Osteoblast (primary cell): ENCODE measurements around the gene CLTCL1. TPM values are rescaled to one million over a fixed set of nuclear protein-coding genes. Genes with fewer than 3 reads are reported as not detected.

Source experiments
- DNase-seq: peaks from one replicate; pipeline ENCODE4 v3.0.0; 2011; ENCODE audit warnings: low spot score, mixed read lengths; ENCODE audit not compliant: insufficient read length; ENCODE audit errors: missing footprints
- H2AFZ ChIP-seq: 2 replicates; pipeline ENCODE4 v1.6.0; 2011; ENCODE audit warnings: mild to moderate bottlenecking, low read length
- H3K27ac ChIP-seq: 2 replicates; pipeline ENCODE4 v1.5.1; 2011; ENCODE audit warnings: mild to moderate bottlenecking, low read depth, low read length, moderate library complexity
- H3K27me3 ChIP-seq: 2 replicates; pipeline ENCODE4 v1.6.0; 2012; ENCODE audit warnings: mild to moderate bottlenecking, control low read depth, inconsistent platforms, low read length, moderate library complexity; ENCODE audit not compliant: insufficient read depth
- H3K36me3 ChIP-seq: 2 replicates; pipeline ENCODE4 v1.5.1; 2011; ENCODE audit warnings: mild to moderate bottlenecking, low read length, control low read depth, moderate library complexity; ENCODE audit not compliant: insufficient read depth
- H3K4me1 ChIP-seq: 2 replicates; pipeline ENCODE4 v1.5.1; 2011; ENCODE audit warnings: mild to moderate bottlenecking, low read length, control low read depth, moderate library complexity; ENCODE audit not compliant: insufficient read depth
- H3K4me2 ChIP-seq: 2 replicates; pipeline ENCODE4 v1.6.0; 2011; ENCODE audit warnings: mild to moderate bottlenecking, low read length; ENCODE audit not compliant: insufficient read depth
- H3K4me3 ChIP-seq: fragments of 200-600 bp; sonication (generic); 3 replicates; pipeline ENCODE4 v1.5.1; 2012; ENCODE audit warnings: mild to moderate bottlenecking, low read length, inconsistent platforms; ENCODE audit not compliant: insufficient read depth
- H3K79me2 ChIP-seq: 2 replicates; pipeline ENCODE4 v1.6.0; 2012; ENCODE audit warnings: mild to moderate bottlenecking, low read length, control low read depth, inconsistent platforms; ENCODE audit not compliant: insufficient read depth
- H3K9me3 ChIP-seq: 2 replicates; pipeline ENCODE4 v1.5.1; 2011; ENCODE audit warnings: low read depth, low read length, control low read depth
- H4K20me1 ChIP-seq: 2 replicates; pipeline ENCODE4 v1.6.0; 2012; ENCODE audit warnings: mild to moderate bottlenecking, low read length, control low read depth; ENCODE audit not compliant: insufficient read depth
- total RNA-seq: library from RNA; depleted of rRNA; stranded (reverse); fragments of >200 nt; gene quantifications from 2 replicates; pipeline ENCODE4 v1.2.3, GENCODE V29; 2012
- TF ChIP-seq, protein P1 (sequence below): IDR thresholded peaks from 2 replicates; pipeline ENCODE4 v1.5.1; 2011; ENCODE audit warnings: mild to moderate bottlenecking, low read depth, low read length, moderate library complexity; ENCODE audit errors: extremely low read depth

The CLTCL1 gene
- total RNA-seq, 1 donor: 29.7 TPM

- TF ChIP-seq, protein P1, sequence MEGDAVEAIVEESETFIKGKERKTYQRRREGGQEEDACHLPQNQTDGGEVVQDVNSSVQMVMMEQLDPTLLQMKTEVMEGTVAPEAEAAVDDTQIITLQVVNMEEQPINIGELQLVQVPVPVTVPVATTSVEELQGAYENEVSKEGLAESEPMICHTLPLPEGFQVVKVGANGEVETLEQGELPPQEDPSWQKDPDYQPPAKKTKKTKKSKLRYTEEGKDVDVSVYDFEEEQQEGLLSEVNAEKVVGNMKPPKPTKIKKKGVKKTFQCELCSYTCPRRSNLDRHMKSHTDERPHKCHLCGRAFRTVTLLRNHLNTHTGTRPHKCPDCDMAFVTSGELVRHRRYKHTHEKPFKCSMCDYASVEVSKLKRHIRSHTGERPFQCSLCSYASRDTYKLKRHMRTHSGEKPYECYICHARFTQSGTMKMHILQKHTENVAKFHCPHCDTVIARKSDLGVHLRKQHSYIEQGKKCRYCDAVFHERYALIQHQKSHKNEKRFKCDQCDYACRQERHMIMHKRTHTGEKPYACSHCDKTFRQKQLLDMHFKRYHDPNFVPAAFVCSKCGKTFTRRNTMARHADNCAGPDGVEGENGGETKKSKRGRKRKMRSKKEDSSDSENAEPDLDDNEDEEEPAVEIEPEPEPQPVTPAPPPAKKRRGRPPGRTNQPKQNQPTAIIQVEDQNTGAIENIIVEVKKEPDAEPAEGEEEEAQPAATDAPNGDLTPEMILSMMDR: no peak
- H3K79me2 ChIP-seq: no peaks in the 10 kb centered on the region
- no peaks in the 10 kb centered on the region for H3K36me3 ChIP-seq
- H3K9me3 ChIP-seq: no peaks in the 10 kb centered on the region
- no peak overlapping the region for H2AFZ ChIP-seq
- H3K27ac ChIP-seq: no peak overlapping the region
- no peak overlapping the region for H3K4me2 ChIP-seq
- DNase-seq: peak; percentile 84
- H3K27me3 ChIP-seq: peaks cover 56% of the 10 kb centered on the region
- H4K20me1 ChIP-seq: no peaks in the 10 kb centered on the region
- H3K4me3 ChIP-seq: no peak overlapping the region
- H3K4me1 ChIP-seq: no peaks in the 10 kb centered on the region
Observed at GRCh38 chr22:19151329-19152191, 140.0 kb downstream of the CLTCL1 start.

DNA sequence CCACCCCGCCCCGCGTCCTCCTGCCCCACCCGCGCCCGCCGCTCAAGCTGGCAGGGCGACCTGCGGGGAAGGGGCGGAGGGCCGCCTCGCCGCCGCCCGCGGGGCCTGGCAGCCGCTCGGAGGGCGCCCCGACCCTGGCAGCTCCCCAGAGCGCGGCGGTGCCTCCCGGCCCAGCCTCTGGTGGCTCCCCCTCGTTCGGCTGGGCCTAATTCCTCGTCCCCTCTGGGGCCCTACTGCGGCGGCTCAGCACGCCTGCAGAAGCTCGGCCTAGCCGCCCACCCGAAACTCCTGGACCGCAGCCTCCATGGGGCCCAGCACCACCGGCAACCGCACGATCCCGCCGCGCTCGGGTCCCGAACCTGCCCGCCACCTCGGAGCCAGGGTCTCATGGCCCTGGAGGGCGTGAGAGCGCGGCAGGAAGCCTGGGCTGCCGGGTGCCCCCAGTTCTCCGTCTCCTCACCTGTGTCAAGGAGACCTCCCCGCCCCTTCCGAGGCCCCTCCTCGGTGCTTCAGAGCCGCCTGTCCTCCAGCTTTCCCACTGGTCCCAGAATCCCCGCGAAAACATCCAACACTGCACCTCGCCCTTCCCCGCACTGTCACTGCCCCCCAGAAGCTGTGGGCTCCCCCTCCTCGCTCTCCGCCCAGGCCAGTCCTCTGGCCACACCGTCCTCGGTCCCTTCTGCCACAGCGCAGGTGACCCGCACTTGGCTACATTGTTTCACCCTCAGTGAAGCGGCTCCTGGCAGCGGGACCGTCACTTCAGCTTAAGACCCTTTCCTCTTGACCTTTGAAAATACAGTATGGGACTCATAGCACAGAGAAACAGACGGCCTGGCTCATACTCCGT, 140.8 kb downstream of the CLTCL1 start:
- Histone ChIP-seq H3K4me3 (no peak overlapping the region), H3K9me3 (no peaks in the 10 kb centered on the region), H2AFZ (no peak overlapping the region), H3K4me2 (no peak overlapping the region), H3K27ac (no peak overlapping the region), H3K36me3 (no peaks in the 10 kb centered on the region), H3K79me2 (no peaks in the 10 kb centered on the region), H3K4me1 (no peaks in the 10 kb centered on the region), H3K27me3 (peaks cover 56% of the 10 kb centered on the region), H4K20me1 (no peaks in the 10 kb centered on the region)
- peak; percentile 65 for DNase-seq
- TF ChIP-seq, protein P1: no peak

GRCh38 chr22:19149991-19150390, 141.5 kb downstream of the CLTCL1 start, which contains the start of gene GSC2:
GSC2 (minus strand) TSS chr22:19150292; CDS start chr22:19150283, 9 bp downstream.
- H3K4me1 ChIP-seq: no peaks in the 10 kb centered on the region
- no peaks in the 10 kb centered on the region for H3K36me3 ChIP-seq
- no peaks in the 10 kb centered on the region for H3K9me3 ChIP-seq
- no peak within 1 kb of the TSS for H3K27ac ChIP-seq
- TF ChIP-seq, protein P1: no peak
- H3K79me2 ChIP-seq: no peaks in the 10 kb centered on the region
- H3K4me3 ChIP-seq: no peak within 1 kb of the TSS
- H3K27me3 ChIP-seq: peaks cover 56% of the 10 kb centered on the region
- H2AFZ ChIP-seq: no peak within 1 kb of the TSS
- no peak within 1 kb of the TSS for H3K4me2 ChIP-seq
- no peaks in the 10 kb centered on the region for H4K20me1 ChIP-seq
- peak; percentile 79 for DNase-seq
